WTC11 (cell line): Measurements from ENCODE around the gene FURIN. TPM values are rescaled to one million over a fixed set of nuclear protein-coding genes. Genes with fewer than 3 reads are reported as not detected.
A peak's percentile ranks its signal among the peaks of the same experiment; 100 is the strongest.

Source experiments
- ATAC-seq: fragments of 200-7000 bp; cut with Tn5 transposase; 2 replicates; pipeline ENCODE4 v1.10.0; 2021; ENCODE audit warnings: mild to moderate bottlenecking, moderate library complexity
- CTCF ChIA-PET: fragments of 300-600 bp; sonication (Branson Sonifier 250); formaldehyde crosslinking; loops from one replicate; lab custom pipeline; 2021; ENCODE audit warnings: antibody characterized with exemption; lab: Charles Lee
- POLR2A ChIA-PET: fragments of 350-600 bp; sonication (Branson Sonifier 250); formaldehyde crosslinking; loops from one replicate; lab custom pipeline; 2021; ENCODE audit warnings: antibody characterized with exemption; lab: Charles Lee
- DNase-seq: peaks from one replicate; pipeline ENCODE4 v3.0.0; 2021; ENCODE audit warnings: low spot score
- H3K27ac Mint-ChIP-seq: 2 replicates; pipeline ENCODE4 v1.8.0; 2021; ENCODE audit warnings: mixed read lengths
- H3K27me3 Mint-ChIP-seq: 2 replicates; pipeline ENCODE4 v1.8.0; 2021; ENCODE audit warnings: low read depth, mild to moderate bottlenecking, moderate library complexity, mixed read lengths
- H3K36me3 Mint-ChIP-seq: 2 replicates; pipeline ENCODE4 v1.8.0; 2021; ENCODE audit warnings: mixed read lengths
- H3K4me1 Mint-ChIP-seq: 2 replicates; pipeline ENCODE4 v1.8.0; 2022; ENCODE audit warnings: mixed read lengths
- H3K4me3 Mint-ChIP-seq: 2 replicates; pipeline ENCODE4 v1.8.0; 2021; ENCODE audit warnings: mild to moderate bottlenecking, moderate library complexity, mixed read lengths
- H3K9me3 Mint-ChIP-seq: 2 replicates; pipeline ENCODE4 v1.8.0; 2021; ENCODE audit warnings: mixed read lengths
- ESRRA ChIP-seq: sonication (generic); formaldehyde crosslinking; IDR thresholded peaks from 2 replicates; pipeline ENCODE4 v1.8.1; 2022; ENCODE audit warnings: mild to moderate bottlenecking, missing genetic modification reagents, borderline replicate concordance
- ETV6 ChIP-seq: sonication (generic); formaldehyde crosslinking; IDR thresholded peaks from 2 replicates; pipeline ENCODE4 v1.8.1; 2022; ENCODE audit warnings: mild to moderate bottlenecking, missing genetic modification reagents
- GABPB1 ChIP-seq: sonication (generic); formaldehyde crosslinking; IDR thresholded peaks from 2 replicates; pipeline ENCODE4 v1.8.1; 2023; ENCODE audit warnings: mild to moderate bottlenecking, missing genetic modification reagents
- GTF2I ChIP-seq: fragments of 250-450 bp; sonication (Bioruptor Pico); conservative IDR thresholded peaks from 2 replicates; pipeline ENCODE4 v1.4.0; 2021; ENCODE audit warnings: mild to moderate bottlenecking
- SP1 ChIP-seq: sonication (generic); formaldehyde crosslinking; conservative IDR thresholded peaks from 2 replicates; pipeline ENCODE4 v1.8.1; 2022; ENCODE audit warnings: missing genetic modification reagents
- ZNF121 ChIP-seq: sonication (generic); formaldehyde crosslinking; IDR thresholded peaks from 2 replicates; pipeline ENCODE4 v1.8.0; 2023; ENCODE audit warnings: missing genetic modification reagents
- ZNF263 ChIP-seq: sonication (generic); formaldehyde crosslinking; IDR thresholded peaks from 2 replicates; pipeline ENCODE4 v1.8.1; 2022; ENCODE audit warnings: low read depth, mild to moderate bottlenecking, moderate library complexity, missing genetic modification reagents
- ZNF423 ChIP-seq: fragments of 250-450 bp; sonication (Bioruptor Pico); IDR thresholded peaks from 2 replicates; pipeline ENCODE4 v2.1.2; 2022; ENCODE audit warnings: mild to moderate bottlenecking, moderate library complexity
- total RNA-seq: library from RNA; stranded (reverse); gene quantifications from 3 replicates; pipeline ENCODE4 v1.2.3, GENCODE V29; 2021
- TF ChIP-seq, protein P1 (sequence below): sonication (generic); formaldehyde crosslinking; IDR thresholded peaks from 2 replicates; pipeline ENCODE4 v1.8.0; 2022; ENCODE audit warnings: missing genetic modification reagents
- TF ChIP-seq, protein P2 (sequence below): sonication (generic); formaldehyde crosslinking; IDR thresholded peaks from 2 replicates; pipeline ENCODE4 v1.8.1; 2023; ENCODE audit warnings: mild to moderate bottlenecking, missing genetic modification reagents, moderate library complexity

FURIN gene
- total RNA-seq, 1 experiment from 2014 or later: 46.3 TPM

DNA sequence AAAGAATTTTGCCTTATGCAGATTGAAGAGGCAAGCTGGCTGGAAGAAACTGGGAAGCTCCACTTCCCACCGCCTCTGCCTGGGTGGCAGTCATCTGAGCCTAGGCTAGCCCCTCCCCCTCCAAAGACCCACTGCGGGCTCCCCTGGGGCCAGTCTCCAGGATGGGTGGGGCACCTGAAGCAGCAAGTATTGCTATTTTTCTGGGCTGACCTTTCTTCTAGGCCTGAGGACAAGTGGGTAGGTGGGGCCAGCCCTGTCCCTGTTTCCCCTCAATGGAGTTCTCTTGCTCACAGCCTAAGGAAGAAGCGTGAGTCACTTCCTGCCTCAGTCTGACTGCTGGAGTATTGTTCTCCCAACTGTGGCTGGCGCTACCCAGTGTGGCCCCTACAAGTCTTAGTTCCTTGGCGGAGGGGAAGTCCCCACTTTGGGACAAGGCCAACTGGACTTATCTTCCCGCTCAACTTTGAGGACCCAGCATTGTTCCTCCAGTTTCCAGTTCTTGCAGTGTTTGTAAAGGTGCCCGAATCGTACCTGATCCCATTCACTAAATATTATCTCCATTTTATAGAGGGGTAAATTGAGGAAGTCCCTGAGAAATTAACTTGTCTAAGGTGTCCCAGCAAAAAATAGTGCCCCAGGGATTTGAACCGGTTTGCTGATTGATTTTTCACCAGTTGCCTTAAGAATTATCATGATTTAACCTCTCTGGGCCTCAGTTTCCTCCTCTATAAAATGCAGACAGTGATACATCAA lies 1.4 kb downstream of the FURIN start:
- 0 out of 2 replicates have a peak, but pooled peaks have one; percentile 29 for TF ChIP-seq SP1 (CRISPR knock-in tag)
- peak; percentile 51; the same call in 1 of the 2 replicates for TF ChIP-seq ETV6
- TF ChIP-seq GTF2I (CRISPR knock-in tag): no peak
- TF ChIP-seq ZNF423 (CRISPR knock-in tag): peak; percentile 83
- TF ChIP-seq ZNF121 (CRISPR knock-in tag): peak; percentile 75; the same call in 1 of the 2 replicates
- peaks cover 60% of the 10 kb centered on the region for H3K4me1 Mint-ChIP-seq
- CTCF ChIA-PET: interaction anchor here (0.6 to 4.9 kb wide), 11 partner anchors 10 to 364 kb away, joined by 3 to 27 read pairs (median 4); partner anchors contain the start of genes HDDC3 and UNC45A
- DNase-seq (peak; percentile 69), ATAC-seq (peak; percentile 39)
- H3K27me3 Mint-ChIP-seq: no peaks in the 10 kb centered on the region; the same call in 1 of the 2 replicates
- POLR2A ChIA-PET: interaction anchor here (2.3 to 4.6 kb wide), 2 partner anchors 15 to 30 kb away, joined by 8 to 22 read pairs; partner anchors contain the start of gene FES
- peak overlapping the region; percentile 75 for H3K4me3 Mint-ChIP-seq
- peak overlapping the region; percentile 91 for H3K27ac Mint-ChIP-seq
- no peaks in the 10 kb centered on the region for H3K36me3 Mint-ChIP-seq
- H3K9me3 Mint-ChIP-seq: no peaks in the 10 kb centered on the region

DNA sequence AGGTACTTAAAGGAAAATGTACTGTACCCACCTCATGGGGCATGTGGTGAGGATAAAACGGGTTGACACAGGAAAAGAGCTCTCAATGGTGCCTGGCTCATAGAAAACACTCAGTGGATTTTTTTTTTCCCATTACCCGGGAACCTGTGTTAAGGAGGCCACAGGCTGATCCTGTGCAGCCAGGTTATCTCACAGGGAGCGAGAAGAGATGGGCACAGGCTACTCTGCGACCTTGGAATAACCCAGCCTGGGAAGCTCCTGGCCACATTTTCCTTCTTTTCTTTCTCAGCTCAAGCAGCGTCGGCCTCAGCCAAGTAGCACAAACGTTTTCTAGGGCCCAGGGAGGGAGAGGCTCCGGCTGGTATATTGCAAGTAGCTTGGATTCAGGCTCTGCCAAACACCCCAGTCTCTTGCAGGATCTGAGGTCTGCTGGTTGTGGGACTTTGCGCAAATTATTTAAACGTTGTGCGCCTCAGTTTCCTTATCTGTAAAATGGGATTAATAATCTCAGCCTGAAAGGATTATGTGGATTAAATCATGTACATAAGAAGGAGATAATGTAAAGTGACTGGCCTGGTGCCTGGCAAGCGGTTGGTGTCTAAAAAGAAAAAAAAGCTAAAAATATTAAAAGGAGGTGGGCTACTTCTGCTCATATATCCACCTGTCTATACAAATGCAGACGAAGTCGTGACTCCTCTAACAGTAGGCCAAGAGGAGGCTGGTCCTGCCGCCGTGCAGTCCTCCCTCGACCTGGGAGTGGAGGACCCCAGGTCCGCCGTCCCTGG lies 2.2 kb downstream of the FURIN start:
- peak overlapping the region; percentile 75 for H3K4me3 Mint-ChIP-seq
- TF ChIP-seq, protein P1, sequence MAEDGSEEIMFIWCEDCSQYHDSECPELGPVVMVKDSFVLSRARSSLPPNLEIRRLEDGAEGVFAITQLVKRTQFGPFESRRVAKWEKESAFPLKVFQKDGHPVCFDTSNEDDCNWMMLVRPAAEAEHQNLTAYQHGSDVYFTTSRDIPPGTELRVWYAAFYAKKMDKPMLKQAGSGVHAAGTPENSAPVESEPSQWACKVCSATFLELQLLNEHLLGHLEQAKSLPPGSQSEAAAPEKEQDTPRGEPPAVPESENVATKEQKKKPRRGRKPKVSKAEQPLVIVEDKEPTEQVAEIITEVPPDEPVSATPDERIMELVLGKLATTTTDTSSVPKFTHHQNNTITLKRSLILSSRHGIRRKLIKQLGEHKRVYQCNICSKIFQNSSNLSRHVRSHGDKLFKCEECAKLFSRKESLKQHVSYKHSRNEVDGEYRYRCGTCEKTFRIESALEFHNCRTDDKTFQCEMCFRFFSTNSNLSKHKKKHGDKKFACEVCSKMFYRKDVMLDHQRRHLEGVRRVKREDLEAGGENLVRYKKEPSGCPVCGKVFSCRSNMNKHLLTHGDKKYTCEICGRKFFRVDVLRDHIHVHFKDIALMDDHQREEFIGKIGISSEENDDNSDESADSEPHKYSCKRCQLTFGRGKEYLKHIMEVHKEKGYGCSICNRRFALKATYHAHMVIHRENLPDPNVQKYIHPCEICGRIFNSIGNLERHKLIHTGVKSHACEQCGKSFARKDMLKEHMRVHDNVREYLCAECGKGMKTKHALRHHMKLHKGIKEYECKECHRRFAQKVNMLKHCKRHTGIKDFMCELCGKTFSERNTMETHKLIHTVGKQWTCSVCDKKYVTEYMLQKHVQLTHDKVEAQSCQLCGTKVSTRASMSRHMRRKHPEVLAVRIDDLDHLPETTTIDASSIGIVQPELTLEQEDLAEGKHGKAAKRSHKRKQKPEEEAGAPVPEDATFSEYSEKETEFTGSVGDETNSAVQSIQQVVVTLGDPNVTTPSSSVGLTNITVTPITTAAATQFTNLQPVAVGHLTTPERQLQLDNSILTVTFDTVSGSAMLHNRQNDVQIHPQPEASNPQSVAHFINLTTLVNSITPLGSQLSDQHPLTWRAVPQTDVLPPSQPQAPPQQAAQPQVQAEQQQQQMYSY (CRISPR knock-in tag): peak; percentile 65; the same call in 1 of the 2 replicates
- peak; percentile 94 for TF ChIP-seq ZNF263 (CRISPR knock-in tag)
- TF ChIP-seq, protein P2, sequence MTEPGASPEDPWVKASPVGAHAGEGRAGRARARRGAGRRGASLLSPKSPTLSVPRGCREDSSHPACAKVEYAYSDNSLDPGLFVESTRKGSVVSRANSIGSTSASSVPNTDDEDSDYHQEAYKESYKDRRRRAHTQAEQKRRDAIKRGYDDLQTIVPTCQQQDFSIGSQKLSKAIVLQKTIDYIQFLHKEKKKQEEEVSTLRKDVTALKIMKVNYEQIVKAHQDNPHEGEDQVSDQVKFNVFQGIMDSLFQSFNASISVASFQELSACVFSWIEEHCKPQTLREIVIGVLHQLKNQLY (CRISPR knock-in tag): no peak
- H3K27ac Mint-ChIP-seq: peak overlapping the region; percentile 91
- ChIA-PET POLR2A (interaction anchor here (1.3 to 4.6 kb wide), 3 partner anchors 11 to 31 kb away, joined by 4 to 22 read pairs (median 8); partner anchors contain the start of gene FES), CTCF (interaction anchor here (1.0 to 4.9 kb wide), 6 partner anchors 15 to 86 kb away, joined by 3 to 27 read pairs (median 7); partner anchors contain the start of gene HDDC3)
- H3K4me1 Mint-ChIP-seq: peaks cover 60% of the 10 kb centered on the region
- no peaks in the 10 kb centered on the region; the same call in 1 of the 2 replicates for H3K27me3 Mint-ChIP-seq
- H3K36me3 Mint-ChIP-seq: no peaks in the 10 kb centered on the region
- peak; percentile 9 for ATAC-seq
- H3K9me3 Mint-ChIP-seq: no peaks in the 10 kb centered on the region
- no peak for DNase-seq

DNA sequence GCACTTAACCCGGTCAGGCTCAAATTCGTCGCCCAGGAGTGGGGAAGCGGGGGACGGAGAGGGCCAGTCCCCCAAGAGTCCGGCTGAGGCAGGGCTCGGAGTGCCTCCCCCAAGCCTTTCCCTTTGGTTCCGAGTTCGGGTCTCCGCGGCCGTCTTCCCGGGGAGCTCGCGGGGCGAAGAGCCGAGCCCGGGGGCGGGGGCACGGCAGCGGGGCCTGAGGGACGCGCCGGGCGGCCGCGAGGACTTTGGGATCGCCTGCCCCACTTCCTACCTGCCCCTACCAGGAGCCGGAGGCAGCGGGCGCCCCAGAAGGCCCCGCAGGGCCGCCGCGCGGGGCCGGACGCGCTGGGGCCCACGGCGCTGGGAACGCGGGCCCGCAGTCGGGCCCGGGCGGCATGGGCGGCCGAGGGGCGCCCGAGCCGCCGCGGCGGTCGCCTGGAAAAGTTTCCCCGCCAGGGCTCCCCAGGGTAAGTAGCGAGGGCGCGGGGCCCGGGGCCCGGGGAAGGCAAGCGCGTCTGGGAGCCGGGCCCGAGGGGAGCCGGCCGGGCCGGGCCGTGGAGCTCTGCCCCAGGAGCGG lies 2.8 kb downstream of the FURIN start:
- POLR2A ChIA-PET: interaction anchor here (1.3 to 4.6 kb wide), 2 partner anchors 12 to 32 kb away, joined by 4 to 22 read pairs; no protein-coding TSS in a partner anchor
- DNase-seq: peak; percentile 46
- Mint-ChIP-seq H3K27me3 (no peaks in the 10 kb centered on the region), H3K36me3 (no peaks in the 10 kb centered on the region), H3K27ac (peak overlapping the region; percentile 91; the same call in 1 of the 2 replicates), H3K4me3 (peak overlapping the region; percentile 75), H3K4me1 (peaks cover 60% of the 10 kb centered on the region), H3K9me3 (no peaks in the 10 kb centered on the region)
- ATAC-seq: peak; percentile 2
- CTCF ChIA-PET: interaction anchor here (0.6 to 4.9 kb wide), 9 partner anchors 11 to 228 kb away, joined by 3 to 27 read pairs (median 3); partner anchors contain the start of gene HDDC3
- no peak for TF ChIP-seq ESRRA
- 0 out of 2 replicates have a peak, but pooled peaks have one; percentile 15 for TF ChIP-seq GABPB1
- TF ChIP-seq ZNF263 (CRISPR knock-in tag): peak; percentile 12; the same call in 1 of the 2 replicates
- TF ChIP-seq SP1 (CRISPR knock-in tag): 0 out of 2 replicates have a peak, but pooled peaks have one; percentile 40
